Measurements from ENCODE around the gene PALB2. TPM values are rescaled to one million over a fixed set of nuclear protein-coding genes. Genes with fewer than 3 reads are reported as not detected.

Gene PALB2
- total and polyA plus RNA-seq, 9 of the 15 experiments (the other 6 are each of a cell fraction or from before 2014, with no cell fraction given) = 7.0 to 25.8 (median 15.2) TPM

- Histone ChIP-seq H3K9ac (ENCODE audit: insufficient read depth in 1 of 2, low read depth in 2 of 2, low read length in 2 of 2) (peak overlapping the region; percentile 93 to 95), H3K4me2 (ENCODE audit: insufficient read depth, low read length) (peak overlapping the region; percentile 96), H4K20me1 (replicated peaks; ENCODE audit: control insufficient read depth, insufficient read depth, low read length) (no peaks in the 10 kb centered on the region), H3K79me2 (ENCODE audit: control insufficient read depth, insufficient read depth, low read length) (peaks cover 55% of the 10 kb centered on the region), H3K36me3 (ENCODE audit: control insufficient read depth, insufficient read depth, low read length) (peaks cover 42% of the 10 kb centered on the region), H3K9me3 (replicated peaks; ENCODE audit: control insufficient read depth, insufficient read depth, low read depth, low read length) (no peaks in the 10 kb centered on the region), H2AFZ (ENCODE audit: low read depth, low read length) (peak overlapping the region; percentile 48; the same call in 1 of the 2 replicates), H3K9me1 (ENCODE audit: control insufficient read depth, insufficient read depth, low read length) (no peaks in the 10 kb centered on the region), H3K27me3 (ENCODE audit: control insufficient read depth in 2 of 2, insufficient read depth in 2 of 2, low read length in 2 of 2) (no peaks in the 10 kb centered on the region), H3K4me3 (peak overlapping the region; percentile 85), H3K27ac (ENCODE audit: extremely low read depth, low read depth, low read length) (peak overlapping the region; percentile 89), H3K4me1 (replicated peaks in 1 of 2; ENCODE audit: control insufficient read depth in 2 of 2, insufficient read depth in 2 of 2, low read length in 2 of 2) (peaks cover 8 to 15% of the 10 kb centered on the region in 2 experiments; a peak in 4 of 5 replicates)
- ChIA-PET CTCF (ENCODE audit: low intra/inter-chr PET ratio) (no interaction called here), POLR2A (interaction anchor here (0.6 to 1.8 kb wide), 6 partner anchors 9 to 218 kb away, joined by 3 to 6 read pairs (median 4); no protein-coding TSS in a partner anchor)
- ATAC-seq (no peak), DNase-seq (ENCODE audit: extremely low read depth in 1 of 4, low spot score in 3 of 4) (peak in 1 of 4 experiments; percentile 7), FAIRE-seq (no peak)
- no peak for TF ChIP-seq CBX2 (IDR thresholded peaks at IDR 0.05; ENCODE audit: insufficient read depth, low read length, poor library complexity, severe bottlenecking)
- TF ChIP-seq CUX1 (CRISPR knock-in tag; IDR thresholded peaks at IDR 0.05) = no peak
- WGBS (ENCODE audit: insufficient coverage, low coverage, missing lambda C conversion rate) = 4% methylated on average over 14 of the region's 14 CpGs
- intact Hi-C loops (cut with micrococcal nuclease) = no loop called here
- in situ Hi-C loops (cut with MboI) = no loop called here
- no TSS peak for BruUV-seq (replicated peaks)
These were observed 1.2 kb upstream of the PALB2 start for GRCh38 chr16:23642246-23642774.

Measured in K562 (cell line).